SK-N-SH (cell line): ENCODE measurements around the gene SHB.

Experiments
- CTCF ChIP-seq: fragments of 200-600 bp; sonication (generic); IDR thresholded peaks from 2 replicates; pipeline ENCODE4 v1.6.1; 2017; ENCODE audit warnings: antibody characterized with exemption, mild to moderate bottlenecking, moderate library complexity
- ELF1 ChIP-seq: IDR thresholded peaks from 2 replicates; pipeline ENCODE4 v1.4.0; 2012
- POLR2AphosphoS5 ChIP-seq: IDR thresholded peaks from 2 replicates; pipeline ENCODE4 v1.6.1; 2012; ENCODE audit warnings: low read depth, low read length

GRCh38 chr9:37928552-37929430, 140.2 kb downstream of the SHB start:
- TF ChIP-seq POLR2AphosphoS5 (no peak), CTCF (no peak), ELF1 (no peak)
